CD4-positive, alpha-beta T cell treated with Interleukin-15 for 1 hour (primary cell): ENCODE data around the gene ANAPC10.

Experiments used
- DNase-seq: peaks from one replicate; pipeline ENCODE4 v3.0.0-alpha.2; 2020

Gene ANAPC10

GRCh38 chr4:144989306-144989705 is 108.7 kb downstream of the ANAPC10 start:
- no peak for DNase-seq

- no peak for DNase-seq
Measured at GRCh38 chr4:144985531-144985930, 112.5 kb downstream of the ANAPC10 start.

- no peak for DNase-seq
Measured at GRCh38 chr4:144985014-144985413, 113.0 kb downstream of the ANAPC10 start.

GRCh38 chr4:144984241-144984640 is 113.8 kb downstream of the ANAPC10 start:
- no peak for DNase-seq

- no peak for DNase-seq
Measured at GRCh38 chr4:144975718-144976117, 122.3 kb downstream of the ANAPC10 start.

- DNase-seq = no peak
Measured at GRCh38 chr4:144970597-144970996, 127.4 kb downstream of the ANAPC10 start.

- DNase-seq = no peak
Measured at GRCh38 chr4:144969821-144970220, 128.2 kb downstream of the ANAPC10 start.

GRCh38 chr4:144968606-144969005 is 129.4 kb downstream of the ANAPC10 start:
- DNase-seq = no peak

- DNase-seq = no peak
Measured at GRCh38 chr4:144967161-144967560, 130.8 kb downstream of the ANAPC10 start.

GRCh38 chr4:144962300-144962699 is 135.7 kb downstream of the ANAPC10 start:
- no peak for DNase-seq

GRCh38 chr4:144955104-144955503 is 142.9 kb downstream of the ANAPC10 start:
- DNase-seq = no peak

- no peak for DNase-seq
Measured at GRCh38 chr4:144954230-144954629, 143.8 kb downstream of the ANAPC10 start.

GRCh38 chr4:144948421-144948820 is 149.6 kb downstream of the ANAPC10 start:
- no peak for DNase-seq

GRCh38 chr4:144948009-144948408 is 150.0 kb downstream of the ANAPC10 start:
- no peak for DNase-seq
